Activated CD4-positive, alpha-beta memory T cell treated with anti-CD3 and anti-CD28 coated beads, Interleukin-2, amount 10 ng/mL, durations not matched to agents 7 days and 5 days (primary cell): ENCODE results near the gene ITM2B. TPM values are rescaled to one million over a fixed set of nuclear protein-coding genes. Genes with fewer than 3 reads are reported as not detected.

Source experiments
- CTCF ChIA-PET: fragments of 350-600 bp; sonication (Branson Sonifier 250); formaldehyde crosslinking; loops from one replicate; lab custom pipeline; 2021; ENCODE audit warnings: antibody characterized with exemption, inconsistent platforms; lab: Charles Lee
- POLR2A ChIA-PET: fragments of 350-600 bp; sonication (Branson Sonifier 250); formaldehyde crosslinking; loops from one replicate; lab custom pipeline; 2021; ENCODE audit warnings: antibody characterized with exemption; lab: Charles Lee
- DNase-seq: peaks from one replicate; pipeline ENCODE4 v3.0.0-alpha.2; 2020
- H3K27ac Mint-ChIP-seq: one replicate; pipeline ENCODE4 v1.8.0; 2021; ENCODE audit warnings: mild to moderate bottlenecking, mixed read lengths
- H3K27me3 Mint-ChIP-seq: one replicate; pipeline ENCODE4 v1.8.0; 2021; ENCODE audit warnings: mixed read lengths
- H3K36me3 Mint-ChIP-seq: one replicate; pipeline ENCODE4 v1.8.0; 2021; ENCODE audit warnings: low read depth, mixed read lengths
- H3K4me1 Mint-ChIP-seq: one replicate; pipeline ENCODE4 v1.8.0; 2021; ENCODE audit warnings: mixed read lengths
- H3K4me3 Mint-ChIP-seq: one replicate; pipeline ENCODE4 v1.8.0; 2021; ENCODE audit warnings: mild to moderate bottlenecking, mixed read lengths
- H3K9me3 Mint-ChIP-seq: one replicate; pipeline ENCODE4 v1.8.0; 2021; ENCODE audit warnings: mixed read lengths
- total RNA-seq, 2 experiments: library from RNA; stranded (reverse); gene quantifications; one replicate each; pipeline ENCODE4 v1.2.3, GENCODE V29; 2021

The ITM2B gene
- total RNA-seq, 2 experiments from 2014 or later: 226 to 227 TPM

DNA sequence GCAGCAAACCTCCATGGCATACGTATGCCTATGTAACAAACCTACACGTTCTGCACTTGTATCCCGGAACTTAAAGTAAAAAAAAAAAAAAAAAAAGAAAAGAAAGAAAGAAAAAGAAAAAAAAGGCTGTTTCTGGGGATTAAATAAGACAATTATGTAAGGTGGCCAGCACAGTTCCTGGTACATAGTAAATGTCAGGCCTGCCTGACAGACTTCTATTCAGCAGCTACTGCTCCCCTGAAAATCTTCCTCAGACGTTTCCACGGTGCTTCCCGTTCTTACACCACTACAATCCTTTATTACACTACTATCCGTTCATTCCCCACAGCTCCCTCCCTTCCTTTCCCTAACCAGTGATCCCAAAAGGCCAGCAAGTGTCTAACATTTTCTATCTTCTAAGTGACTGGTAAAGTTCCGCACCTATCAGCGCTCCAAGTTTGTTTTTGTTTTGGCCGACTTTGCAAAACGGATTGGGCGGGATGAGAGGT is 69.9 kb downstream of the ITM2B start:
- Mint-ChIP-seq H3K27ac (peak overlapping the region; percentile 89), H3K4me3 (peak overlapping the region; percentile 95), H3K4me1 (peaks cover 28% of the 10 kb centered on the region), H3K9me3 (no peaks in the 10 kb centered on the region), H3K36me3 (peaks cover 24% of the 10 kb centered on the region), H3K27me3 (peaks cover under 1% of the 10 kb centered on the region)
- CTCF ChIA-PET: interaction anchor here (0.7 to 1.6 kb wide), 6 partner anchors 52 to 277 kb away, joined by 3 to 4 read pairs (median 4); partner anchors contain the start of genes ITM2B and RCBTB2
- DNase-seq: no peak
- POLR2A ChIA-PET: interaction anchor here (0.6 to 4.7 kb wide), 27 partner anchors 10 to 945 kb away, joined by 3 to 33 read pairs (median 5); partner anchors contain the start of genes CDADC1, FNDC3A, ITM2B and LPAR6

DNA sequence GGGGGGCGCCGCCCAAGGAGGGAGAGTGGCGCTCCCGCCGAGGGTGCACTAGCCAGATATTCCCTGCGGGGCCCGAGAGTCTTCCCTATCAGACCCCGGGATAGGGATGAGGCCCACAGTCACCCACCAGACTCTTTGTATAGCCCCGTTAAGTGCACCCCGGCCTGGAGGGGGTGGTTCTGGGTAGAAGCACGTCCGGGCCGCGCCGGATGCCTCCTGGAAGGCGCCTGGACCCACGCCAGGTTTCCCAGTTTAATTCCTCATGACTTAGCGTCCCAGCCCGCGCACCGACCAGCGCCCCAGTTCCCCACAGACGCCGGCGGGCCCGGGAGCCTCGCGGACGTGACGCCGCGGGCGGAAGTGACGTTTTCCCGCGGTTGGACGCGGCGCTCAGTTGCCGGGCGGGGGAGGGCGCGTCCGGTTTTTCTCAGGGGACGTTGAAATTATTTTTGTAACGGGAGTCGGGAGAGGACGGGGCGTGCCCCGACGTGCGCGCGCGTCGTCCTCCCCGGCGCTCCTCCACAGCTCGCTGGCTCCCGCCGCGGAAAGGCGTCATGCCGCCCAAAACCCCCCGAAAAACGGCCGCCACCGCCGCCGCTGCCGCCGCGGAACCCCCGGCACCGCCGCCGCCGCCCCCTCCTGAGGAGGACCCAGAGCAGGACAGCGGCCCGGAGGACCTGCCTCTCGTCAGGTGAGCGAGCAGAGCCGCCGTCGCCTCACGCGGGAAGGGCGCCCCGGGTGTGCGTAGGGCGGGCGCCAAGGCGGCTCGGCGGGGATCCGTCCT is 70.5 kb downstream of the ITM2B start, which contains the start of gene RB1:
Gene RB1, plus strand, starts transcription at position 393 of the 784 bp plus-strand sequence. Its CDS starts 162 bp downstream, at position 555.
- Mint-ChIP-seq H3K36me3 (peaks cover 26% of the 10 kb centered on the region), H3K4me3 (peak within 1 kb of the TSS; percentile 95), H3K27me3 (no peaks in the 10 kb centered on the region), H3K4me1 (peaks cover 28% of the 10 kb centered on the region), H3K9me3 (no peaks in the 10 kb centered on the region), H3K27ac (peak within 1 kb of the TSS; percentile 92)
- POLR2A ChIA-PET: interaction anchor here (0.7 to 4.7 kb wide), 30 partner anchors 10 to 944 kb away, joined by 3 to 33 read pairs (median 6); partner anchors contain the start of genes CDADC1, CYSLTR2, FNDC3A and ITM2B
- CTCF ChIA-PET: interaction anchor here (0.6 to 1.2 kb wide), 6 partner anchors 32 to 277 kb away, joined by 3 to 4 read pairs (median 4); partner anchors contain the start of gene RCBTB2
- DNase-seq: peak; percentile 93

- CTCF ChIA-PET: interaction anchor here (0.8 to 1.0 kb wide), 2 partner anchors 31 to 159 kb away, joined by 3 read pairs; no protein-coding TSS in a partner anchor
- no peaks in the 10 kb centered on the region for H3K27me3 Mint-ChIP-seq
- H3K9me3 Mint-ChIP-seq: no peaks in the 10 kb centered on the region
- peak overlapping the region; percentile 95 for H3K4me3 Mint-ChIP-seq
- H3K27ac Mint-ChIP-seq: peak overlapping the region; percentile 92
- POLR2A ChIA-PET: interaction anchor here (0.7 to 4.7 kb wide), 20 partner anchors 10 to 349 kb away, joined by 3 to 33 read pairs (median 6); partner anchors contain the start of genes CYSLTR2, ITM2B, LPAR6 and MED4
- H3K36me3 Mint-ChIP-seq: peaks cover 27% of the 10 kb centered on the region
- peaks cover 29% of the 10 kb centered on the region for H3K4me1 Mint-ChIP-seq
- peak; percentile 46 for DNase-seq
These were observed 71.3 kb downstream of the ITM2B start for GRCh38 chr13:48304143-48304876.

- H3K36me3 Mint-ChIP-seq: peaks cover 49% of the 10 kb centered on the region
- H3K4me3 Mint-ChIP-seq: no peak overlapping the region
- no peaks in the 10 kb centered on the region for H3K9me3 Mint-ChIP-seq
- H3K27me3 Mint-ChIP-seq: no peaks in the 10 kb centered on the region
- ChIA-PET CTCF (no interaction called here), POLR2A (interaction anchor here (1.0 kb wide), 1 partner anchor 9 kb away, joined by 3 read pairs; no protein-coding TSS in a partner anchor)
- no peak overlapping the region for H3K27ac Mint-ChIP-seq
- H3K4me1 Mint-ChIP-seq: peaks cover 20% of the 10 kb centered on the region
- DNase-seq: no peak
These were observed 78.2 kb downstream of the ITM2B start for GRCh38 chr13:48311223-48311622.

DNA sequence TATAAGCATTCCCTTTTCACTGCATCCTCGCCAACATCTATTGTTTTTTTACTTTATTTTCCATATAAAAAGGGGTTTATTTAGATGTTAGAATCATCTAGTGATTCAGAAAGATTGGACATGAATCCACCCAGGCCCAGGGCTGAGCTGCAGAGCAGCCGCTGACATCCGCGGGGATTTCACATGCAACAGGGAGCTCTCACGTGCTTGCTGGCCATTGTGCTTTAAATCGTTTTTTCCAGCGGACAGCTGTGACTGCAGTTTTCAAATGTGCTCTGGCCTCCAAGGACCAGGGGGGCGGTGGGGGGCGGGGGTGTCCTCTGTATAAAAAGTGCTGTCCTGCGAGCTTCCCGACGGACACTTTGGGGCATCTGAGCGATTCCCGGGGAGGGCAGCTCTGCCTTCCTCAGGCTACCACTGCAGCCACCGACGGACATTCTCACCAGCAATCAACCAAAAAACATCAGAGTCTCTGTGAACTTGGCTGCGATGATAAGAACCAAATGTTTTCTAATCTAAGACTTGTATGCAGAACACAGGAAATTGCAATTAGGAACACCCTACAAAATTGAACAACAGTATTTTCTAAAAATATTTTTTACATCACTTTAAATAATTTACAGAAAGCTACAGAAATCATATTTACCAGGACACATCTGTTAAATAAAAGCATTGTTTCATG is 83.1 kb downstream of the ITM2B start:
- H3K27ac Mint-ChIP-seq: no peak overlapping the region
- CTCF ChIA-PET: no interaction called here
- H3K27me3 Mint-ChIP-seq: no peaks in the 10 kb centered on the region
- peaks cover 78% of the 10 kb centered on the region for H3K36me3 Mint-ChIP-seq
- POLR2A ChIA-PET: no interaction called here
- no peak for DNase-seq
- H3K4me3 Mint-ChIP-seq: no peak overlapping the region
- H3K4me1 Mint-ChIP-seq: peaks cover 24% of the 10 kb centered on the region
- peaks cover 3% of the 10 kb centered on the region for H3K9me3 Mint-ChIP-seq

DNA sequence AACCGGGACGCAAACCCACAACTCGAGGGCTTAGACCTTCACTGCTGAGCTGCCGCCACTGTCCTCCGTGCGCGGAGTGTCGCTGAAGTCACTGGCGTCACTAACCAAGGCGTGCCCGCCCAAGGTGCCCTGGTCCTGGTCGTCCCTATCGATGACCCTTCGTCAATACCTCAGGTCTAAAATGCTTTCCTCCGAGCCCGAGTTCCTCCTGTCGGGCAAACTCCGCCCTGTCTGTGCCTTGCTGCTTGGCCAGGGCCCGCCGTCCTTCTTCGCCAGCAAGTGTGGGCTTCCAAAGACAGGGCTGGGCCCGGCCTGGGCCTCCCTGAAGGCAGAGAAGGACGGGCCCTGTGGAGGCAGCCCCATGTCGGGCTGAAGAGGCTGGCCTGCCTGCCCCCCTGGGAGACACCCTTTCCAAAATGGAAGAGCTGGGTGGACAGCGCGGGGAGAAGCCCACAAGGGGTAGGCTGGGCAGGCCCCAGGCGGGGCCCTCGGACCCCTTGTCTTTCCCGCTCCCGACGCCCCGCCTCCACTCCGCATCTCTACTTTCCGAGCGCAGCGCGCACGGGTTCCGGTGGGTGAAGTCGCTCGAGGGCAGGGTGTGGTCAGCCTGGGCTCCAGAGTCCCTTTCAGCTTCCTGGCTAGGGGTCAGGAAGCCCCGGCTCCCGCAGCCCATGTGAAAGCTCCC is 84.0 kb downstream of the ITM2B start:
- Mint-ChIP-seq H3K27me3 (no peaks in the 10 kb centered on the region), H3K27ac (no peak overlapping the region), H3K36me3 (peaks cover 87% of the 10 kb centered on the region), H3K4me3 (no peak overlapping the region), H3K9me3 (peaks cover 9% of the 10 kb centered on the region), H3K4me1 (peaks cover 29% of the 10 kb centered on the region)
- ChIA-PET CTCF (no interaction called here), POLR2A (no interaction called here)
- no peak for DNase-seq

GRCh38 chr13:48317511-48318376 is 84.7 kb downstream of the ITM2B start:
- no peak overlapping the region for H3K4me3 Mint-ChIP-seq
- ChIA-PET POLR2A (interaction anchor here (1.0 to 3.5 kb wide), 2 partner anchors 11 to 15 kb away, joined by 3 to 20 read pairs; partner anchors contain the start of gene RB1), CTCF (interaction anchor here (1.2 kb wide), 1 partner anchor 16 kb away, joined by 3 read pairs; no protein-coding TSS in a partner anchor)
- peaks cover 3% of the 10 kb centered on the region for H3K27me3 Mint-ChIP-seq
- no peak overlapping the region for H3K27ac Mint-ChIP-seq
- peaks cover 34% of the 10 kb centered on the region for H3K4me1 Mint-ChIP-seq
- no peak for DNase-seq
- peaks cover 17% of the 10 kb centered on the region for H3K9me3 Mint-ChIP-seq
- H3K36me3 Mint-ChIP-seq: peaks cover 88% of the 10 kb centered on the region

- Mint-ChIP-seq H3K27me3 (peaks cover 3% of the 10 kb centered on the region), H3K4me3 (peak overlapping the region; percentile 65), H3K4me1 (peaks cover 37% of the 10 kb centered on the region), H3K27ac (no peak overlapping the region), H3K9me3 (peaks cover 17% of the 10 kb centered on the region), H3K36me3 (peaks cover 88% of the 10 kb centered on the region)
- POLR2A ChIA-PET: interaction anchor here (1.0 to 3.5 kb wide), 3 partner anchors 8 to 16 kb away, joined by 3 to 20 read pairs (median 4); partner anchors contain the start of gene RB1
- CTCF ChIA-PET: interaction anchor here (0.9 to 1.2 kb wide), 2 partner anchors 16 to 85 kb away, joined by 3 read pairs; no protein-coding TSS in a partner anchor
- DNase-seq: no peak
These were observed 85.4 kb downstream of the ITM2B start for GRCh38 chr13:48318377-48318811.

- ChIA-PET CTCF (interaction anchor here (0.9 to 1.2 kb wide), 2 partner anchors 15 to 85 kb away, joined by 3 read pairs; no protein-coding TSS in a partner anchor), POLR2A (interaction anchor here (0.6 to 3.5 kb wide), 5 partner anchors 9 to 178 kb away, joined by 3 to 20 read pairs (median 3); partner anchors contain the start of gene RB1)
- H3K27me3 Mint-ChIP-seq: peaks cover 3% of the 10 kb centered on the region
- DNase-seq: no peak
- H3K36me3 Mint-ChIP-seq: peaks cover 85% of the 10 kb centered on the region
- H3K4me1 Mint-ChIP-seq: peaks cover 37% of the 10 kb centered on the region
- H3K4me3 Mint-ChIP-seq: peak overlapping the region; percentile 65
- peaks cover 17% of the 10 kb centered on the region for H3K9me3 Mint-ChIP-seq
- no peak overlapping the region for H3K27ac Mint-ChIP-seq
These were observed 86.0 kb downstream of the ITM2B start for GRCh38 chr13:48318821-48319511.
